ENCODE measurements around the gene DOCK1.

DNA sequence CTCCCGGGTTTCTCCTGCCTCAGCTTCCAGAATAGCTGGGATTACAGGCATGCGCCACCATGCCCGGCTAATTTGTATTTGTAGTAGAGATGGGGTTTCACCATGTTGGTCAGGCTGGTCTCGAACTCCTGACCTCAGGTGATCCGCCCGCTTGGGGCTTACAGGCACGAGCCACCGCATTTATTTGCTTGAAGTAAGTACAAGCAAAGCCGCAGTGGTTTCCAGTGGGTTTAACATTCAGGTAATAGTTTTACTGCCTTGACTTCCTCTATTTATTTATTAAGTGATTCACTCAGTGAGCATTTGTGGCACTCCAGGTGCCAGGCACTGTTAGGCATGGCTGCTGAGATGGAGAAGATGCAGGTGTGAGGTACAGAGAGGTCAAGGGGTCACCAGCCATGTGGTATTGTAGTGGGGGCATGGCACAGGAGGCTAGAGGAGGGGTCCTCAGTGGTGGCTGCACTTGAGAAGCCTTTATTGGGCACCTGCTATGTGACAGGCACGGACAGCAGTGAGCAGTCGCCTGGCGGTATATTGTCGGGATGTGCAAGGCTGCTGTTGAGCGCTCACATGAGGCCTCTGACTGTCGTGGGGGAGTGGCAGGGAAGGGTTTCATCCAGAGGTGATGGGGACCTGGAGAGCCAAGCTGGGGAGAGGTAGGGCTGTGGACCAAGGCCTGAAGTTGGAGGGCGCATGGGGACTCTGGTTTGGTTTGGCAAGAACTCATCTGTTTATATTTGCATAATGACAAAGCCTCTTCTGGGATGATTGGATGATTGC, 54.9 kb downstream of the DOCK1 start:
- TF ChIP-seq, protein P1, sequence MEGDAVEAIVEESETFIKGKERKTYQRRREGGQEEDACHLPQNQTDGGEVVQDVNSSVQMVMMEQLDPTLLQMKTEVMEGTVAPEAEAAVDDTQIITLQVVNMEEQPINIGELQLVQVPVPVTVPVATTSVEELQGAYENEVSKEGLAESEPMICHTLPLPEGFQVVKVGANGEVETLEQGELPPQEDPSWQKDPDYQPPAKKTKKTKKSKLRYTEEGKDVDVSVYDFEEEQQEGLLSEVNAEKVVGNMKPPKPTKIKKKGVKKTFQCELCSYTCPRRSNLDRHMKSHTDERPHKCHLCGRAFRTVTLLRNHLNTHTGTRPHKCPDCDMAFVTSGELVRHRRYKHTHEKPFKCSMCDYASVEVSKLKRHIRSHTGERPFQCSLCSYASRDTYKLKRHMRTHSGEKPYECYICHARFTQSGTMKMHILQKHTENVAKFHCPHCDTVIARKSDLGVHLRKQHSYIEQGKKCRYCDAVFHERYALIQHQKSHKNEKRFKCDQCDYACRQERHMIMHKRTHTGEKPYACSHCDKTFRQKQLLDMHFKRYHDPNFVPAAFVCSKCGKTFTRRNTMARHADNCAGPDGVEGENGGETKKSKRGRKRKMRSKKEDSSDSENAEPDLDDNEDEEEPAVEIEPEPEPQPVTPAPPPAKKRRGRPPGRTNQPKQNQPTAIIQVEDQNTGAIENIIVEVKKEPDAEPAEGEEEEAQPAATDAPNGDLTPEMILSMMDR (IDR thresholded peaks at IDR 0.05; ENCODE audit: borderline replicate concordance, extremely low read depth, low read length, poor library complexity, severe bottlenecking) = no peak
- TF ChIP-seq EZH2 (IDR thresholded peaks at IDR 0.05; ENCODE audit: borderline replicate concordance, low read depth, low read length, severe bottlenecking) = no peak

Measured in DND-41 (cell line).